OCI-LY3 (cell line): ENCODE data around the gene KRTAP12-3.

Experiments
- CTCF ChIP-seq: fragments of 200-600, 300-600 bp; sonication (generic); IDR thresholded peaks from 2 replicates; pipeline ENCODE4 v1.5.1; 2014; ENCODE audit warnings: antibody characterized with exemption, low read length, low read depth
- EZH2phosphoT487 ChIP-seq: fragments of 200-600 bp; shearing (Covaris generic); IDR thresholded peaks from 2 replicates; pipeline ENCODE4 v1.6.1; 2018; ENCODE audit warnings: antibody characterized with exemption, mixed run types, low read depth

DNA sequence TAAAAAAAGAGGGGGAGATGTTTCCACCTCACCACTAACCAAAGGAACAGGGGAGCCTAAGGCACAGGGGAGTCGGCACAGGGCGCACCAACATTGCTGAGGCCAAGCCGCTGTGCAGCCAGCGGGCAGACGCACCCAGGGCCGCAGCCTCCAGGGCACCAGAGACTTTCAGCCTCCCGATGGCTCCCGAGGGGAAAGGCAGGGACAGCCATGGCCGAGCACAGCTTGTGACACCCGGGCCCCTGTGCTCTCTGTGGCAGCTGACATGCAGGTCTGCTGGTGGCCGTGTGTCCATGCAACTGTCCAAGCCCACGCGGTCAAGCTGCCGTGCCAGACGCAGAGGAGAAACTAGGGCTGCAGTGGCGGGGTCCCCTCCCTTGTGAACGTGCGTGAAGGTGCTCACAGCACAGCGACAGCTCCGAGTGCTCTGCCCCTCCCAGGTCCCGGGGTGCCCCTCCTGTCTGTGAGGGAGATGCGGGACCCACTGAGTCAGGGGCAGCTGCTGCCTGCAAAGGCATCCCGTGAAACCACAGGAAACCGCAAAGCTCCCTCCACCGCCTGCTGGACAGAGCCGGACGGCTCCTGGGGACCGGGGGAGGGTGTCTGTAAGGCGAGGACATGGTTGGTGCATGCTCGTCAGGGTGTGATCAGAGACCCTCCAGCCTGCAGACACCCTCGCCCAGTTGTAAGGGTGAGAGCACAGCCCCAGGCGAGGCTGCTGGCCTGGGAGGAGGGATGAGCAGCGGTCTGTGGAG lies 9.0 kb upstream of the KRTAP12-3 start:
- TF ChIP-seq CTCF: no peak
- TF ChIP-seq EZH2phosphoT487: no peak
